PC-3 (cell line): Measurements from ENCODE around the gene PLXNC1. TPM values are rescaled to one million over a fixed set of nuclear protein-coding genes. Genes with fewer than 3 reads are reported as not detected.

Source experiments
- ATAC-seq: fragments of 200-7000 bp; cut with Tn5 transposase; 2 replicates; pipeline ENCODE4 v1.9.1; 2020; ENCODE audit warnings: mild to moderate bottlenecking, moderate library complexity
- BruUV-seq: library from RNA; stranded (reverse); fragments of 400-500 nt; replicated peaks from 2 replicates; lab custom pipeline; 2021; lab: Mats Ljungman, UMichigan
- CTCF ChIA-PET: fragments of 300-600 bp; sonication (Branson Sonifier 250); formaldehyde crosslinking; loops from one replicate; lab custom pipeline; 2022; ENCODE audit warnings: antibody characterized with exemption; lab: Charles Lee
- POLR2A ChIA-PET: fragments of 300-600 bp; sonication (Branson Sonifier 250); formaldehyde crosslinking; loops from one replicate; lab custom pipeline; 2022; ENCODE audit warnings: antibody characterized with exemption; ENCODE audit not compliant: unreplicated experiment; lab: Charles Lee
- DNase-seq: peaks from one replicate; pipeline ENCODE4 v3.0.0-alpha.2; 2015
- H2AFZ ChIP-seq: fragments of 300-600 bp; sonication (generic); 2 replicates; pipeline ENCODE4 v1.6.0; 2016; ENCODE audit warnings: antibody characterized with exemption, low read length
- H3F3A ChIP-seq: fragments of 300-600 bp; sonication (generic); one replicate; pipeline ENCODE4 v1.6.0; 2017; ENCODE audit warnings: antibody characterized with exemption, low read length, control low read depth, mild to moderate bottlenecking; ENCODE audit not compliant: unreplicated experiment
- H3K27ac ChIP-seq: fragments of 300-600 bp; sonication (generic); 2 replicates; pipeline ENCODE4 v1.5.1; 2016; ENCODE audit warnings: mild to moderate bottlenecking, low read length
- H3K27me3 ChIP-seq: fragments of 300-600 bp; sonication (generic); 2 replicates; pipeline ENCODE4 v1.6.1; 2016; ENCODE audit warnings: low read length, mixed read lengths
- H3K36me3 ChIP-seq: fragments of 300-600 bp; sonication (generic); 2 replicates; pipeline ENCODE4 v1.6.1; 2016; ENCODE audit warnings: low read depth, mixed run types, low read length, mixed read lengths
- H3K4me1 ChIP-seq: fragments of 300-600 bp; sonication (generic); 2 replicates; pipeline ENCODE4 v1.5.1; 2016; ENCODE audit warnings: low read length; ENCODE audit not compliant: insufficient read depth
- H3K4me2 ChIP-seq: fragments of 300-600 bp; sonication (generic); 2 replicates; pipeline ENCODE4 v1.6.0; 2016; ENCODE audit warnings: low read length
- H3K4me3 ChIP-seq: fragments of 300-600 bp; sonication (generic); 2 replicates; pipeline ENCODE4 v1.5.1; 2016; ENCODE audit warnings: mild to moderate bottlenecking, low read length, mixed read lengths
- H3K79me2 ChIP-seq: fragments of 300-600 bp; sonication (generic); 2 replicates; pipeline ENCODE4 v1.6.1; 2017; ENCODE audit warnings: low read length, mixed read lengths
- H3K9ac ChIP-seq: fragments of 300-600 bp; sonication (generic); 2 replicates; pipeline ENCODE4 v1.6.0; 2016; ENCODE audit warnings: mild to moderate bottlenecking, low read length
- H3K9me2 ChIP-seq: fragments of 300-600 bp; sonication (generic); replicated peaks from 2 replicates; pipeline ENCODE4 v1.6.1; 2016; ENCODE audit warnings: mixed run types, low read length, mixed read lengths
- H3K9me3 ChIP-seq: fragments of 300-600 bp; sonication (generic); 2 replicates; pipeline ENCODE4 v1.6.1; 2016; ENCODE audit warnings: low read length, mixed read lengths
- H4K20me1 ChIP-seq: fragments of 300-600 bp; sonication (generic); 2 replicates; pipeline ENCODE4 v1.6.1; 2016; ENCODE audit warnings: low read length, mixed read lengths
- CTCF ChIP-seq: fragments of 300-600 bp; sonication (generic); conservative IDR thresholded peaks from 2 replicates; pipeline ENCODE4 v1.5.1; 2017; ENCODE audit warnings: antibody characterized with exemption, low read depth, mild to moderate bottlenecking, low read length
- EZH2 ChIP-seq: fragments of 300-600 bp; sonication (generic); IDR thresholded peaks from one replicate; pipeline ENCODE4 v1.6.1; 2017; ENCODE audit warnings: antibody characterized with exemption, mild to moderate bottlenecking, low read length; ENCODE audit not compliant: unreplicated experiment
- EZH2phosphoT487 ChIP-seq: fragments of 300-600 bp; sonication (generic); IDR thresholded peaks from 2 replicates; pipeline ENCODE4 v1.6.1; 2018; ENCODE audit warnings: mild to moderate bottlenecking, antibody characterized with exemption, low read length, borderline replicate concordance
- intact Hi-C: fragments of 100-400 bp; cut with micrococcal nuclease; formaldehyde crosslinking; loops from 2 replicates; pipeline ENCODE4 v1.9.0; 2023
- total RNA-seq: library from RNA; depleted of rRNA; stranded (reverse); fragments of >200 nt; gene quantifications from 2 replicates; pipeline ENCODE4 v1.2.3, GENCODE V29; 2014

Gene PLXNC1
- total RNA-seq, 1 experiment from 2014 or later = 0.15 TPM

DNA sequence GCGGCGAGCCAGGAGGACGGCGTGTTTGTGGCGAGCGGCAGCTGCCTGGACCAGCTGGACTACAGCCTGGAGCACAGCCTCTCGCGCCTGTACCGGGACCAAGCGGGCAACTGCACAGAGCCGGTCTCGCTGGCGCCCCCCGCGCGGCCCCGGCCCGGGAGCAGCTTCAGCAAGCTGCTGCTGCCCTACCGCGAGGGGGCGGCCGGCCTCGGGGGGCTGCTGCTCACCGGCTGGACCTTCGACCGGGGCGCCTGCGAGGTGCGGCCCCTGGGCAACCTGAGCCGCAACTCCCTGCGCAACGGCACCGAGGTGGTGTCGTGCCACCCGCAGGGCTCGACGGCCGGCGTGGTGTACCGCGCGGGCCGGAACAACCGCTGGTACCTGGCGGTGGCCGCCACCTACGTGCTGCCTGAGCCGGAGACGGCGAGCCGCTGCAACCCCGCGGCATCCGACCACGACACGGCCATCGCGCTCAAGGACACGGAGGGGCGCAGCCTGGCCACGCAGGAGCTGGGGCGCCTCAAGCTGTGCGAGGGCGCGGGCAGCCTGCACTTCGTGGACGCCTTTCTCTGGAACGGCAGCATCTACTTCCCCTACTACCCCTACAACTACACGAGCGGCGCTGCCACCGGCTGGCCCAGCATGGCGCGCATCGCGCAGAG lies 873 bp downstream of the PLXNC1 start:
- no peak for DNase-seq
- Histone ChIP-seq H4K20me1 (no peaks in the 10 kb centered on the region), H3K79me2 (no peaks in the 10 kb centered on the region), H3K9me2 (no peaks in the 10 kb centered on the region), H3K4me3 (0 out of 2 replicates have a peak overlapping the region, but pooled peaks have one; percentile 29), H3F3A (no peaks in the 10 kb centered on the region), H3K4me2 (peak overlapping the region; percentile 58), H3K9me3 (no peaks in the 10 kb centered on the region), H3K36me3 (no peaks in the 10 kb centered on the region), H3K4me1 (no peaks in the 10 kb centered on the region), H2AFZ (no peak overlapping the region), H3K9ac (no peak overlapping the region), H3K27me3 (peaks cover 87% of the 10 kb centered on the region), H3K27ac (no peak overlapping the region)
- ChIA-PET CTCF (no interaction called here), POLR2A (no interaction called here)
- no TSS peak for BruUV-seq
- intact Hi-C loops = no loop called here
- no peak; the same call in 1 of the 2 replicates for ATAC-seq
- TF ChIP-seq CTCF = peak; percentile 26; the same call in 1 of the 2 replicates
- no peak for TF ChIP-seq EZH2
- TF ChIP-seq EZH2phosphoT487 = peak; percentile 54; the same call in 1 of the 2 replicates

DNA sequence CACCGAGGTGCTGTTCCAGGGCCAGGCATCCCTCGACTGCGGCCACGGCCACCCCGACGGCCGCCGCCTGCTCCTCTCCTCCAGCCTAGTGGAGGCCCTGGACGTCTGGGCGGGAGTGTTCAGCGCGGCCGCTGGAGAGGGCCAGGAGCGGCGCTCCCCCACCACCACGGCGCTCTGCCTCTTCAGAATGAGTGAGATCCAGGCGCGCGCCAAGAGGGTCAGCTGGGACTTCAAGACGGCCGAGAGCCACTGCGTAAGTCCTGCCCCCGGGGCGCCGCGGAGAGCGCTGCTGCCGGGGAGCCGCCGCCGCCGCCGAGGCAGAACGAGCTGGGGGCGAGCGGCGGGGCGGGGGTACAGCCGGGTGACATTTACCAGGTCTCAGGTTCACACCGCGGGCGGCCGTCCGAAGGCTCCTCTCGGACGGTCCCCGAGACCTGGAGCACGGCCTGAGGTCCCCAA lies 1.4 kb downstream of the PLXNC1 start:
- intact Hi-C loops = no loop called here
- H2AFZ ChIP-seq = no peak overlapping the region

More for the DNA sequence above, 1.4 kb downstream of the PLXNC1 start:
- BruUV-seq = no TSS peak
- Histone ChIP-seq H4K20me1 (no peaks in the 10 kb centered on the region), H3K27ac (no peak overlapping the region), H3K9me2 (no peaks in the 10 kb centered on the region), H3K27me3 (peaks cover 87% of the 10 kb centered on the region), H3K9me3 (no peaks in the 10 kb centered on the region), H3K9ac (no peak overlapping the region), H3K4me3 (no peak overlapping the region), H3K79me2 (no peaks in the 10 kb centered on the region), H3K4me2 (peak overlapping the region; percentile 58; the same call in 1 of the 2 replicates), H3F3A (no peaks in the 10 kb centered on the region), H3K36me3 (no peaks in the 10 kb centered on the region), H3K4me1 (no peaks in the 10 kb centered on the region)
- POLR2A ChIA-PET = no interaction called here
- ATAC-seq (no peak), DNase-seq (no peak)
- CTCF ChIA-PET = no interaction called here
- TF ChIP-seq EZH2phosphoT487 (no peak), CTCF (no peak), EZH2 (no peak)
